GM21526 (cell line): ENCODE results near the gene EIF4ENIF1.
"Not testable (repeated sequence)": the region's sequence is repeated elsewhere in the genome, so short reads cannot be mapped to it uniquely, and the experiment has no call there.

Source experiments
- ATAC-seq: cut with Tn5 transposase; IDR thresholded peaks from one replicate; pipeline ENCODE4 v1.9.1; 2021; ENCODE audit warnings: moderate library complexity; ENCODE audit not compliant: unreplicated experiment, low FRiP score

EIF4ENIF1 gene

GRCh38 chr22:31489632-31490495, at the start of gene EIF4ENIF1:
Gene EIF4ENIF1, minus strand, starts transcription at chr22:31489842. Its CDS starts 1,124 bp downstream, at chr22:31488718.
- peak; percentile 28 for ATAC-seq

- no peak for ATAC-seq
Measured at GRCh38 chr22:31538815-31539214, 49.2 kb upstream of the EIF4ENIF1 start.

- ATAC-seq: no peak
Measured at GRCh38 chr22:31537019-31537535, 47.4 kb upstream of the EIF4ENIF1 start.

GRCh38 chr22:31533374-31533773, 43.7 kb upstream of the EIF4ENIF1 start:
- ATAC-seq: no peak

- ATAC-seq: no peak
Measured at GRCh38 chr22:31532060-31532459, 42.4 kb upstream of the EIF4ENIF1 start.

GRCh38 chr22:31530823-31531195, 41.2 kb upstream of the EIF4ENIF1 start:
- ATAC-seq: no peak

GRCh38 chr22:31526270-31526669, 36.6 kb upstream of the EIF4ENIF1 start:
- no peak for ATAC-seq

GRCh38 chr22:31524132-31524531, 34.5 kb upstream of the EIF4ENIF1 start:
- ATAC-seq: not testable (repeated sequence)

- no peak for ATAC-seq
Measured at GRCh38 chr22:31520051-31520450, 30.4 kb upstream of the EIF4ENIF1 start.

GRCh38 chr22:31509061-31509762, 19.6 kb upstream of the EIF4ENIF1 start:
- ATAC-seq: no peak

- ATAC-seq: no peak
Measured at GRCh38 chr22:31508536-31508935, 18.9 kb upstream of the EIF4ENIF1 start.

- ATAC-seq: not testable (repeated sequence)
Measured at GRCh38 chr22:31507517-31507916, 17.9 kb upstream of the EIF4ENIF1 start.

- no peak for ATAC-seq
Measured at GRCh38 chr22:31504282-31504681, 14.6 kb upstream of the EIF4ENIF1 start.

GRCh38 chr22:31503211-31503964, 13.7 kb upstream of the EIF4ENIF1 start:
- no peak for ATAC-seq

- ATAC-seq: no peak
Measured at GRCh38 chr22:31501738-31502137, 12.1 kb upstream of the EIF4ENIF1 start.

GRCh38 chr22:31497148-31497938, 7.7 kb upstream of the EIF4ENIF1 start:
- ATAC-seq: no peak

GRCh38 chr22:31496735-31497146, 7.1 kb upstream of the EIF4ENIF1 start:
- ATAC-seq: peak; percentile 15

GRCh38 chr22:31496007-31496734, 6.5 kb upstream of the EIF4ENIF1 start, which contains the start of gene SFI1:
Gene SFI1, plus strand, starts transcription at chr22:31496536. Its CDS starts 11,749 bp downstream, at chr22:31508285.
- peak; percentile 67 for ATAC-seq

GRCh38 chr22:31495343-31495742, 5.7 kb upstream of the EIF4ENIF1 start:
- ATAC-seq: no peak
